ENCODE measurements around the gene PTCH1.

PTCH1 gene

DNA sequence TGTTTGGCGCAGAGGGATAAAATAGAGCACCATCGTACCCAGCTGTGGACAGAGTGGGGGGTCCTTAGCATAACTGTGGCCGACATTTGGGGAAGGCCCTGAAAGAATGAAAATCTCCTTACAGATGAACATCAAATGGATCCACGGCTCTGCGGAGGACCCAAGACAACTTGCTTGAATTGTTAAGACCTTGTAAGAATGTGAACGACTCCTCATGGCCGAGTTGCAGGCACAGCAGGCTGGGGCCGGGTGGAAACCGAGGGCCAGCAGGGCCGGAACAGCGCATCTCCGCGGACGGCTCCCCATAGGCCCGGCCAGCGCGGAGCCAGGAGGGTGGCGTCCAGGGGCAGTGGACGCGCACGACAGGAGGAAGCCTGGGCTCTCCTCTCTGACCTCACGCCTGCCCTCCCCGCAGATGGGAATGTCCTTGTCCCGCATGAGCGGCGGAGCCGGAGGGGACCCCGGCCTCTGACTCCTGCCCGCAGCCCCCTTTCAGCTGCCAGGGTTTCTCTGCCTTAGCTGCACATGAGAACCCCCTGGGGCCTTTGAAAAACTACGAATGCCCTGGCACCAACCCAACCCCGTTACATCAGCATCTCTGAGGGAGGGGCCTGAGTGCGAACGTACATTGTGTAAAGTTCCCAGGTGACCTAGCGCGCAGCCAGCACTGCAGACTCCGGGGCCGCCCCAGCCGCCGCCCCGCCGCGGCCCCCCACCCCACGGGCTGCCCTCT, 36.2 kb upstream of the PTCH1 start:
- Histone ChIP-seq H3K9me3 (no peaks in the 10 kb centered on the region), H3K27me3 (peaks cover 55% of the 10 kb centered on the region), H3K4me1 (ENCODE audit: control insufficient read depth in 1 of 2, insufficient read depth in 1 of 2, low read depth in 1 of 2, low read length in 1 of 2) (no peaks in the 10 kb centered on the region), H3K4me3 (ENCODE audit: low read depth in 1 of 2, low read length in 1 of 2) (no peak overlapping the region), H3K27ac (no peak overlapping the region), H3K36me3 (no peaks in the 10 kb centered on the region)
- TF ChIP-seq, protein P1, sequence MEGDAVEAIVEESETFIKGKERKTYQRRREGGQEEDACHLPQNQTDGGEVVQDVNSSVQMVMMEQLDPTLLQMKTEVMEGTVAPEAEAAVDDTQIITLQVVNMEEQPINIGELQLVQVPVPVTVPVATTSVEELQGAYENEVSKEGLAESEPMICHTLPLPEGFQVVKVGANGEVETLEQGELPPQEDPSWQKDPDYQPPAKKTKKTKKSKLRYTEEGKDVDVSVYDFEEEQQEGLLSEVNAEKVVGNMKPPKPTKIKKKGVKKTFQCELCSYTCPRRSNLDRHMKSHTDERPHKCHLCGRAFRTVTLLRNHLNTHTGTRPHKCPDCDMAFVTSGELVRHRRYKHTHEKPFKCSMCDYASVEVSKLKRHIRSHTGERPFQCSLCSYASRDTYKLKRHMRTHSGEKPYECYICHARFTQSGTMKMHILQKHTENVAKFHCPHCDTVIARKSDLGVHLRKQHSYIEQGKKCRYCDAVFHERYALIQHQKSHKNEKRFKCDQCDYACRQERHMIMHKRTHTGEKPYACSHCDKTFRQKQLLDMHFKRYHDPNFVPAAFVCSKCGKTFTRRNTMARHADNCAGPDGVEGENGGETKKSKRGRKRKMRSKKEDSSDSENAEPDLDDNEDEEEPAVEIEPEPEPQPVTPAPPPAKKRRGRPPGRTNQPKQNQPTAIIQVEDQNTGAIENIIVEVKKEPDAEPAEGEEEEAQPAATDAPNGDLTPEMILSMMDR (IDR thresholded peaks at IDR 0.05) = no peak

DNA sequence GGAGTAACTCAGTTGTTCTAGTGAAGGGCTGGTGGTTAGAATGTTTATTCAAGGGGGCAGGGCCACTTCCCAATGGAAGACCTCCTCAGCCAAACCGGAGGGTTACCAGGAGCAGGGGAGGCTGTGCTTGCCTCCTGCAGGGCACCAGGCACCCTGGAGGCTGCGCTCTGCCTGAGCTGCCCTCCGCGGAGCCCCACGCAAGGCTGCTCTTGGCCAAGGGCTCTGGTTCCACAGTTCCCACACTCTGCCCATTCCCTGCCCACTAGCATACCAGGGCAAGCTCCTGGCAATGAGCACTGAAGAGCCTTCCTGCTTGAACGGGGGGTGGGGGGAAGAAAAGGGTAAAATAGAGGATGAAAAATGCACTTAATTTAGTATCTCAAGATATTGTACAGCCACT, 35.5 kb upstream of the PTCH1 start:
- peaks cover 55% of the 10 kb centered on the region for H3K27me3 ChIP-seq
- TF ChIP-seq, protein P1 (IDR thresholded peaks at IDR 0.05) = no peak
- no peak overlapping the region for H3K4me3 ChIP-seq (ENCODE audit: low read depth in 1 of 2, low read length in 1 of 2)
- no peaks in the 10 kb centered on the region for H3K9me3 ChIP-seq
- no peaks in the 10 kb centered on the region for H3K36me3 ChIP-seq
- no peak overlapping the region for H3K27ac ChIP-seq
- H3K4me1 ChIP-seq (ENCODE audit: control insufficient read depth in 1 of 2, insufficient read depth in 1 of 2, low read depth in 1 of 2, low read length in 1 of 2) = no peaks in the 10 kb centered on the region

DNA sequence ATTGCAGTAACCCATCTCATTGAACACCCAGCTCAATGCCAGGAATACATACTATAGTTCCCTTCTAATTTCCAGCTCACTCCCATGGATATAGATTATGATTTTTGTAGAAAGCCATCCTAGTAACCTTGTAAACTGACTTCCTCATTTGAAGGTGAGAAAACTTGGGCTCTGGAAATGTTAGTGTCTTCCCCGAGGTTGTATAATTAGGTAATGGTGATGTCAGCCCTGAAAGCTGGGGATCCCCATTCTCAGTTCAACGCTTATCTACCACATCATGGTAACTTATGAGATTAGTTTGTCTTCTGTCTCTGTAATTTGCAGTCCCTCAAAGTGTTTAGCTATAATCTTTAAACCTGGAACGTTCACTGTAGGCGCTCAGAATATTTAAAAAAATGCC, 34.6 kb upstream of the PTCH1 start:
- Histone ChIP-seq H3K9me3 (no peaks in the 10 kb centered on the region), H3K27me3 (peaks cover 55% of the 10 kb centered on the region), H3K4me3 (ENCODE audit: low read depth in 1 of 2, low read length in 1 of 2) (no peak overlapping the region), H3K4me1 (ENCODE audit: control insufficient read depth in 1 of 2, insufficient read depth in 1 of 2, low read depth in 1 of 2, low read length in 1 of 2) (no peaks in the 10 kb centered on the region), H3K36me3 (no peaks in the 10 kb centered on the region), H3K27ac (no peak overlapping the region)
- TF ChIP-seq, protein P1 (IDR thresholded peaks at IDR 0.05) = no peak

DNA sequence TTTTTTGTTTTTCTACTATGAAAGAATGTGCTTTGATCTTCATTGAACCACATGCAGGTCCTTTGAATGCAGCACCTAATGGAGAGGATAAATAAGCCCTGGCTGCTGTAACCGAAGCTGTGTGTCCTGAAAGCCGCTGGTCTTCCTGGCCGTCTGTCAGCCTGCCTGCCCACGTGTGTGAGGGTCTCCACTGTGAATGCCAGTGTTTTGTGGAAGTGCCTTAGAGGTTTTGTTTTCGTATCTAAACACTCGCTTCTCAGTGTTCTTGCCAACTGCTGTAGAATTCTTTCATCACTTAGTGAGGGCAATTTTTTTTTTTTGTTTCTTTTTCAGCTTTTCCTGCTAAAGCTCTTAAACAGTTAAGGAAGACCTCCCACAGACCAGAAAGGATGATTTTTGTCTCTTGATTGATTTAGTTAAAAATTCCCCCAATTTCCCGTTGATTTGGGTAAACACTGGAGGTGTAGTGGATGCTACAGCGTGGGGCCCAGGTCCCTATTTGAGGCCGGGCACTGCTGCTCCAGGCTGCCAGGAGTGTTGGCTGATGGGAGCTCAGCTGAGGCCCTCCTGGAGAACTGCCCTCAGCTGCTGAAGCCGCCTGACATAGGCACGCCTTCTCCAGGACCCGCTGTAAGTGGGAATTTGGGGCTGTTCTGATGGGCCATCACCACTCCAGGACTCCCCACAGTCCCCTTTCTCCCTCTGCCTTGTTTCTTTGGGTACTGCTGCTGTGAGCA, 29.2 kb upstream of the PTCH1 start:
- Histone ChIP-seq H3K4me3 (ENCODE audit: low read depth in 1 of 2, low read length in 1 of 2) (no peak overlapping the region), H3K9me3 (no peaks in the 10 kb centered on the region), H3K36me3 (no peaks in the 10 kb centered on the region), H3K27ac (no peak overlapping the region), H3K4me1 (ENCODE audit: control insufficient read depth in 1 of 2, insufficient read depth in 1 of 2, low read depth in 1 of 2, low read length in 1 of 2) (no peaks in the 10 kb centered on the region), H3K27me3 (peaks cover 19% of the 10 kb centered on the region)
- TF ChIP-seq, protein P1 (IDR thresholded peaks at IDR 0.05) = no peak

DNA sequence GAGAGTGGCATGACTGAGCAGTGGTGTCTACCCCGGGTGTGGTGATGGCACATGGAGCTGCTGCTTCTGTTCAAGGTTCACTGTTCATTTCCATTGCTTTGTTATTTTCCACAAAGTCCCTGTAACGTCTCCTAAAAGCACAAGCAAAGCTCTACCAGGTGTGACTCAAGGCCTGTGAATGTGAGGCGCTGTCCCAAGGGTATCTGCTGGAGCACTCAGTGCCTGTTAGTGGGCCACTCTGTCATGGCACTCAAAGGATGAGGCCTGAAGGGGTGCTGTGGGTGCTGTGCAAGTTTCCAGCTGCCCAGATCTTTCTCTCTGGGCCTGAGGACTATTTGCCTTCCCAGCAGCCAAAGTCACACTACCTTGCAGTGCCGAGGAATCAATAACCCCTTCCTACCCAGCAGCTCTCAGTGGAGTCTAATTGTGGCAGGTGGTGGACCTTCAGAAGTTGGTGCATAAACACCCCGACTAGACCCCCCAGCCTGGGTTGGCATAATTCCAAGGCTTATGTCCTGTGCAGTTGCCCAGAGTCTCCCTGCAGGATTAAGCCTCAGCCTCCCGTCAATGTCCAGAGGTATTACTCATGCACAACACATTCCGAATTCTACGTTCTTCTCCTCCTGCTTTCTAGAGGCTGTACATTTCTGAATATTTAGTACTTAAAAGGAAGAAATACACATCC, 17.4 kb upstream of the PTCH1 start:
- H3K4me3 ChIP-seq (ENCODE audit: low read depth in 1 of 2, low read length in 1 of 2) = no peak overlapping the region
- no peaks in the 10 kb centered on the region for H3K4me1 ChIP-seq (ENCODE audit: control insufficient read depth in 1 of 2, insufficient read depth in 1 of 2, low read depth in 1 of 2, low read length in 1 of 2)
- no peak overlapping the region for H3K27ac ChIP-seq
- no peaks in the 10 kb centered on the region for H3K36me3 ChIP-seq
- no peaks in the 10 kb centered on the region for H3K9me3 ChIP-seq
- peaks cover 38% of the 10 kb centered on the region for H3K27me3 ChIP-seq
- TF ChIP-seq, protein P1 (IDR thresholded peaks at IDR 0.05) = no peak

Data from neutrophil (primary cell).